ENCODE data around the gene GNPNAT1.
"Not testable (repeated sequence)": the region's sequence is repeated elsewhere in the genome, so short reads cannot be mapped to it uniquely, and the experiment has no call there.

Gene GNPNAT1

GRCh38 chr14:52789118-52789517 is 2.3 kb downstream of the GNPNAT1 start:
- no peak for DNase-seq

- DNase-seq, result no peak
These were observed 4.5 kb downstream of the GNPNAT1 start for GRCh38 chr14:52786887-52787286.

DNA sequence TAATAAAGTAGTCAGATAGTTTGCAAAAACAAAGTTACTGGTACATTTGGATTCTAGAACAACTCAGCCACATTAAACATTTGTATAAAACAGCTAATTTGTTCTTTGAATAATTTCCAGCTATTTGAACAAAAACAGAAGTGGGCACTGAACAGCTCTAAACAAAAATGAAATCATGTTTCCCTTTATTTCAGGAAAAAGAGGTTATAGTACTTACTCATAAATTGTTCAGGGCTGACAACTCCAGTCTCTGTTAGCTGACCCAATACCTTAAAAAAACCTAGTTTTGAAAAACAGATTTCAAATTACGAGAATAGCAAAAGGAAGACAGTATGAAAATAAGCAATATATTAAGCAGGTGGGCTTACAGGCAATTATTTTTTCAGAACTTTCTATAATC is 8.2 kb downstream of the GNPNAT1 start:
- no peak for DNase-seq

GRCh38 chr14:52781629-52782028 is 9.8 kb downstream of the GNPNAT1 start:
- no peak for DNase-seq

GRCh38 chr14:52780893-52781292 is 10.5 kb downstream of the GNPNAT1 start:
- no peak for DNase-seq

GRCh38 chr14:52778702-52779101 is 12.7 kb downstream of the GNPNAT1 start:
- DNase-seq, result no peak

DNA sequence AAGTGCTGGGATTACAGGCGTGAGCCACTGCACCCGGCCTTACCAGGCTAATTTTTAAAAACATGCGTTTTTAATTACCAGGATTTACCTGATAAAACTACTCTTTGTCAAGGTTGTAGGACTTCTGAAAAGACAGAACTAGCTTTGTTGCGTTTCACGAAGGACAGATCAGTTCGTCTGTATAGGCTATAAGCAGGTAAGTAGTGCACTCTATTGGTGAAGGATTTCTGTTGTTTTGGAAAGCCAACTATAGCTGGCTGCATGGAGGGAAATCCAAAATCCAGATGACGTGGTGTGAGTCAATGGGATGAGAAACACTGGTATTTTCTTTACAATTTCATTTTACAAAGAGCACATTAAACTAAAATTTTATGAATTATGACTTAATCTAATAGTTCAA is 14.6 kb downstream of the GNPNAT1 start:
- DNase-seq, result no peak

GRCh38 chr14:52769887-52770286 is 21.5 kb downstream of the GNPNAT1 start:
- DNase-seq, result no peak

DNA sequence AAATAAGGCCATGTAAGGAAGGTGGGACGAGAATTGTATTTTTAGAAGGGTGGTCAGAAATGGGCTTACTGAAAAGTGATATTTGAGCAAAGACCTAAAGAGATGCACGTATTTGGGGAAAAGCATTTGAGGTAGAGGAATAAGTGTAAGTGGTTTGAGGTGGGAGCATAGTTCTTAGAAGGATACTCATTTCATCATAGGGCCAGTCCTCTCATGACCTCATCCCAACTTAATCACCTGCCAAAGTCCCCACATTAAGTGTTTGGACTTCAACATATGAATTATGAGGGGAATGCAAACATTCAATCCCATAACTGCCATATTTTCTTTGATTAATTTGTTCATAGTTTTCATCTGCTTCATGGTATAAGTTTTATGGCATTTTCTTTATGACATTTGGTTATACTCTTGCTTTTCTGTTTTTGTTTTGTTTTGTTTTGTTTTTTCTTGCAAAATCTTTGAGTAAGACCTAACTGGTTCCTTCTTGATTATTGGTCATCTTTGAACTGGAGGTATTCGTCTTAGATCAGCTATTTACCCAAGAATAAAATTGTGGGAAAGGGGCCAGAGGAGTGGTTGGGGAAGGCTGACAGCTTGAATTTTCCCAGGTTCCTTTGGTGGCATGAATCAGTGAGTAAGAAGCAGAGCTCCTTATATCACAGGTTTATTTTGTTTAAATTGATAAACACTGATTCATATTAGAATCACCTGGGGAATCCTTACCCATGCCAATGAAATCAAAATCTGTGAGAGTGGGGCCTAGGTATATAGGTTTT is 24.2 kb downstream of the GNPNAT1 start:
- DNase-seq, result no peak

GRCh38 chr14:52762923-52763322 is 28.5 kb downstream of the GNPNAT1 start:
- DNase-seq, result not testable (repeated sequence)

DNA sequence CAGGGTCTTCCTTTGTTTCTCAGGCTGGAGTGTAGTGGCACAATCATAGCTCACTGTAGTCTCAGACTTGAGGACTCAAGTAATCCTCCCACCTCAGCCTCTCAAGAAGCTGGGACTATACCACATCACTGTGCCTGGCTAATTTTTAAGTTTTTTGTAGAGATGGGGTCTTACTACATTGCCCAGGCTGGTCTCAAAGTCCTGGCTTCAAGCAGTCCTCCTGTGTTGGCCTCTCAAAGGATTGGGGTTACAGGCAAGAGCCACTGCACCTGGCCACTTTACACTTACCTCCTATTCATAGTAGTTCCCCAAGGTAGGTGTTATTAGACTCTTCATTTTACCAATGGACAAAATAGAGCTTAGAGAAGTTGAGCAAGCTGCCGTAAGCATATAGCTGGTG is 32.3 kb downstream of the GNPNAT1 start:
- no peak for DNase-seq

GRCh38 chr14:52755607-52756316 is 35.6 kb downstream of the GNPNAT1 start:
- no peak for DNase-seq

DNA sequence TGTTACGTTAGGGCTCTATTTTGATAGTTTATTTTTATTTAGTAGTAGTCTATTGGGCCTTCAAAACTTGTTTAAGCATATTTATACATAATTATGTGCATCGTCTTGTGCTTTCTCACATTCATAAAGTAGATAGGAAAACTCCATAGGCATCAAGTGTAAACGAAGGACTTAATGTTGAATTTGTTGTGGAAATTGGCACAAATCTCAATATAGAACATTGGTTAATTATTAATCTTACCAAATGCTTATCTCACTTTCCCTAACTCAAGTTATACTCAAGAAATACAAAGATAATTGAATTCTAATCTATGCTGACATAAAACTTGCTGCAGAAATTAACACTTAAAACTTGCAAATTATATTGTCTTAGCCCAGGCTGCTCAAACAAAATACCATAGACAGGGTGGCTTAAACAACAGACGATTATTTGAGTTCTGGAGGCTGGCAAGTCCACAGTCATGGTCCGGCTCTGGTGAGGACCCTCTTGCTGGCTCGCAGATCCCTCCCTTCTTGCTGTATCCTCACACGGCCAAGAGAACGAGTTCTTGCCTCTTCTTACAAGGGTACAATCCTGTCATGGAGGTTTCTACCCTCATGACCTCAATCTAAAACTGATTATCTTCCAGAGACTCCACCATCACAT is 42.6 kb downstream of the GNPNAT1 start:
- DNase-seq, result no peak

DNA sequence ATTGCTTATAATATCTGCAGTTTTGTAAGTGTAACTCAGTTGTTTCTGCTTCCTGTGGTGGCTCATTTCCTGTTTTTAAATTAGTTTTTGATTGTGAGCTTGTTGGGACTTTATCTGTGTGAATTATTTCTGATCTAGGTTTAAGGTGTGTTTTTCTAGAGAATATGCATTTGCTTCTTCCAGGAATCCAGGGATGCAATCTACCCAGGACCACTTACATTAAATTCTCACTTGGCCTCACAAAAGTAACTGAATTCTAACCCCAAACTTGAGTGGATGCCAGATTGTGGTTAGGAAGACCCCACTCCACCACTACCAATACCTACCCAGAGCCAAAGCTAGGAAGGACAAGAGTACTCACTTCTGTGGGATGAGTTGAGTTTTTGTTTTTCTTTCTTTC is 49.5 kb downstream of the GNPNAT1 start:
- no peak for DNase-seq

DNA sequence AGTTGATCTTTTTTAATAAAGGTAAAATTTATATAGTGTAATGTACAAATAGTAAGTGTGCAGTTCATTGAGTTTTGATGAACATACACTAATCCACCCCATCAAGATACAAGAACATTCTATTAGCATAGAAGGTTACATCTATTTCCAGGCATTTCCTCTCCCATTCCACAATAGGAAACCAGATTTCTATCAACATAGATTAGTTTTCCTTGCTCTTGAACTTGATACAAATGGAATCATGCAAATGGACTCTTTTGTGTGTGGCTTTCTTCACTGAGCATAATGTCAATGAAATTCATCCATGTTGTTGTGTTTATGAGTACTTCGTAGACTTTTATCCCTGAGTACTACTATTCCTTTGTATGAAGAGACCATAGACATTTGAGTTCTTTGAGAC is 50.7 kb downstream of the GNPNAT1 start:
- DNase-seq, result no peak

GRCh38 chr14:52738409-52738808 is 53.0 kb downstream of the GNPNAT1 start:
- DNase-seq, result no peak

DNA sequence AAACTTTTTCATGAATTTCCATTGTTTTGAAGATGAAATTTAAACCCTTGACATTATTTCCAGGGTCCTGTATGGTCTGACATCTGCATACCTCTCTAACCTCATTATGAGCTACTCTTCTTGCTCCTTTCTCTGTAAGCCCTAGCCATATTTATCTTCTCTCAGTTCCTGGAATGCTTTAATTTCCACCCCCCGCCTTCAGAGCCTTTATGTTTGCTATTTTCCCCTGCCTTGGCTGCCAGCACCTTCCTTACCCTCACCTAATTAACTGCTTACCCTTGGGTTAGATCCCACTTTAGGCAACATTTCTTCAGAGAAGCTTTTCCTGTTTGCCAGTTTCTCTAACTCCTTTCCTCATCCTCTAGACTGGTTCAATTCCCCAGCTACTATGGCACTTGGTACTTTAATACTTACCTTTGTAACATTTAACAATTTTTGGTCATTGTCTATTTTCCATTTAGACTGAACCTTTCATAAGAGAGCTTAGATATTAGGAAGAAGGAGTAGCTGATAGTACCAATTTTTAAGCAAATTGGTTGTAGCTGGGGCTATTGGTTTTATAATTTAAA is 55.4 kb downstream of the GNPNAT1 start:
- no peak for DNase-seq

DNA sequence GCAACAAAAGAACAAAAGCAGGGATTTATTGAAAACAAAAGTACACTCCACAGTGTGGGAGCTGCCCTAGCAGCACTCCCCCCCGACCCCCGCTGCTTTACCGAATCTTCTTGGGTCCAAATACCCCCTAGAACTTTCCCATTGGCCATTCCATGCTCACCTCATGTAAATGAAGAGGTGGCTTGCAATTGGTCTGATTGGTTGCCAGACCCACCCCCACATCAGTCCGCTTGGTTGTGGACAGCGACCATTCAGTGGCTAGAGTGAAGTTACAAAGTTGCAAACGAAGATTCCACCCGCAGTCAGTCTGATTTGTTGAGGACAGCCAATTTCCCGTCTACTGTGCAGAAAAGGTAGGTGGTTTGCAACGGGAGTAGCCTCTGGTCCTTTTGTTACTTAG is 57.6 kb downstream of the GNPNAT1 start:
- no peak for DNase-seq

DNA sequence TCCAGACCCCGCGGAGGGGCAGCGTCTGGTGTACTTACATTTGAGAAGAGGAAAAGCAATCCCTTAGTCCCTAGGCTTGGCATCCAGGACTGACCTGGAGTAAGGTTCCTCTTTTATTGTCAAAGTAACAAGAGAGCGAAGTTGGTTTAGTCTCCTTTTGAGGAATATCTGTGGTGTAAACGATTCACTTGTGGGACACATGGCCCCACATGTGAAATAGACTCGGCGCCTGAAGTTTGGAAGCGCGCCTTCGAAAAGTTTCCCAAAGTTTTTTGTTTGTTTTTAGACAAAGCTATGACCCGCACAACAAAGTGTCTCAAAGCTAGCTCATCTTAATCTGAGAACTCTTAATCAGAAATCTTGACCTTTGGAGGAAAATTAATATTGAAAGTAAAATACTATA is 60.7 kb downstream of the GNPNAT1 start:
- DNase-seq, result no peak

- DNase-seq, result peak; percentile 98
These were observed 61.3 kb downstream of the GNPNAT1 start, which contains the start of gene STYX for GRCh38 chr14:52729925-52730708. STYX (plus strand) TSS chr14:52730166; CDS start chr14:52730475, 309 bp downstream.

DNA sequence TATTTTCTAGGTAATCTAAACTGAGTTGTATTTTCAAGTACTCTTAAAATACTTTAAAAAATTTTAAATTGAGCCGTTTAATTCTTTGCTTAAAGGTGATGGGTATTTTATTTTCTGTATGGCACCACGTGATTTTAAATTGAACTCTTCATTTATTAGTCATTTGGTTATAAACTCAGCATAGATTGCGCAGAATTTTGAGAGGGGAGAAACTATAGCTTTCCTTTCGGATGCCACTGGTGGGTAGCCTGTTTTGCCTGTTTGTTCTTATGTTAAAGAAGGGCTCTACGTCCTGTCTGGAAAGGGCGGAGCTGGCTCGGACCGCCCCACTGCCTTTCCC is 61.9 kb downstream of the GNPNAT1 start:
- no peak for DNase-seq

DNA sequence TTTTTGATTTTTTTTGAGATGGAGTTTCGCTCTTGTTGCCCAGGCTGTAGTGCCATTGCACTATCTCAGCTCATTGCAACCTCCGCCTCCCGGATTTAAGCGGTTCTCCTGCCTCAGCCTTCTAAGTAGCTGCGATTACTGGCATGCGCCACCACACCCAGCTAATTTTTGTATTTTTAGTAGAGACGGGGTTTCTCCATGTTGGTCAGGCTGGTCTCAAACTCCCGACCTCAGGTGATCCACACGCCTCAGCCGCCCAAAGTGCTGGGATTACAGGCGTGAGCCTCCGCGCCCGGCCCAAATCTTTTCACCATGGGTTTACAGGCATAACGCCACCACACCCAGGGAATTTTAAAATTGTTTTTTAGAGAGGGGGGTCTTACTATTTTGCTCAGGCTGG is 62.4 kb downstream of the GNPNAT1 start:
- DNase-seq, result not testable (repeated sequence)

- not testable (repeated sequence) for DNase-seq
These were observed 63.9 kb downstream of the GNPNAT1 start for GRCh38 chr14:52727509-52727908.

Data from NCI-H2171 (cell line).